C4-2B (cell line): ENCODE measurements around the gene LRMDA.

ENCODE experiments used
- H3K27ac ChIP-seq: fragments of 450-650 bp; 2 replicates; pipeline ENCODE4 v1.5.1; 2017
- ZFX ChIP-seq: fragments of 450-650 bp; IDR thresholded peaks from 2 replicates; pipeline ENCODE4 v1.6.1; 2017
- TF ChIP-seq, protein P1 (sequence below): fragments of 450-650 bp; conservative IDR thresholded peaks from 2 replicates; pipeline ENCODE4 v1.5.1; 2017; ENCODE audit warnings: mild to moderate bottlenecking

LRMDA gene

GRCh38 chr10:75801661-75802060 is 370.2 kb downstream of the LRMDA start:
- TF ChIP-seq ZFX, result no peak
- TF ChIP-seq, protein P1, sequence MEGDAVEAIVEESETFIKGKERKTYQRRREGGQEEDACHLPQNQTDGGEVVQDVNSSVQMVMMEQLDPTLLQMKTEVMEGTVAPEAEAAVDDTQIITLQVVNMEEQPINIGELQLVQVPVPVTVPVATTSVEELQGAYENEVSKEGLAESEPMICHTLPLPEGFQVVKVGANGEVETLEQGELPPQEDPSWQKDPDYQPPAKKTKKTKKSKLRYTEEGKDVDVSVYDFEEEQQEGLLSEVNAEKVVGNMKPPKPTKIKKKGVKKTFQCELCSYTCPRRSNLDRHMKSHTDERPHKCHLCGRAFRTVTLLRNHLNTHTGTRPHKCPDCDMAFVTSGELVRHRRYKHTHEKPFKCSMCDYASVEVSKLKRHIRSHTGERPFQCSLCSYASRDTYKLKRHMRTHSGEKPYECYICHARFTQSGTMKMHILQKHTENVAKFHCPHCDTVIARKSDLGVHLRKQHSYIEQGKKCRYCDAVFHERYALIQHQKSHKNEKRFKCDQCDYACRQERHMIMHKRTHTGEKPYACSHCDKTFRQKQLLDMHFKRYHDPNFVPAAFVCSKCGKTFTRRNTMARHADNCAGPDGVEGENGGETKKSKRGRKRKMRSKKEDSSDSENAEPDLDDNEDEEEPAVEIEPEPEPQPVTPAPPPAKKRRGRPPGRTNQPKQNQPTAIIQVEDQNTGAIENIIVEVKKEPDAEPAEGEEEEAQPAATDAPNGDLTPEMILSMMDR, result no peak
- H3K27ac ChIP-seq, result no peak overlapping the region

- TF ChIP-seq, protein P1, result no peak
- no peak overlapping the region for H3K27ac ChIP-seq
Observed at GRCh38 chr10:75803121-75803520, 371.7 kb downstream of the LRMDA start.

DNA sequence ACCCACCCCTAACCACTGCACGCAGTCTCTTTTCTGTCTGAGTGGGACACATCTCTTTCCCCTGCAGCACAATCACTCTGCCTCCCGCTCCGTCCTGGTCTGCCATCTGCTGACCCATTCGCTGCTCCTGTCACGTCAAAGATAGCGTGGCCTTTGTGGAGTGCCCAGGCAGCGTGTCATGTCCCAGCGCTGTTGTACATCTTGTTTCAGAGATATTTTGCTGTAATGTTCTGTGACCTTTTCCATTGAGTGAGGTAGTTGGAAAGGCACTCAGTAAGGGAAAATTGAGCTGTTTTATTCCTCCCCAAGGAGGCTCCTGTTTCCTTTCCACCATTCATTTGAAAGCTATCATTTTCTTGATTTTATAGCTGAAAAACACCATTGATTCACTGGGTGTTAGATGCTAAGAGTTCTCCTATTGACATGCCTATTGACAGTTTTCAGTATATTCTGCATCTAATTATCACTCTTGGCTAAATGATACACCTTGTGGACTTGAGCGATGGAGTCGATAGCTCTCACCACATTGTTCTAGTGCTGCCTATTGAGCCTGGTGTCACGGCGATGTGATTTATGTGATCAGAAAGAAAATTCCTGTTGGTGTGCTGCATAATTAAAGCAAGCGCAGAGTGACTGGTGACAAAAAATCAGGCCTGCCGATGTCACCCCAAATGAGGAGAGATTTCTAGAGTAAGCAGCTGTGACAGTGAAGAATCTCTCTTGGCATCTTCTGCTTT is 372.6 kb downstream of the LRMDA start:
- no peak overlapping the region for H3K27ac ChIP-seq
- no peak for TF ChIP-seq ZFX
- TF ChIP-seq, protein P1, result no peak

- no peak for TF ChIP-seq ZFX
- TF ChIP-seq, protein P1, result no peak
- H3K27ac ChIP-seq, result no peak overlapping the region
Observed at GRCh38 chr10:75806186-75806585, 374.8 kb downstream of the LRMDA start.

DNA sequence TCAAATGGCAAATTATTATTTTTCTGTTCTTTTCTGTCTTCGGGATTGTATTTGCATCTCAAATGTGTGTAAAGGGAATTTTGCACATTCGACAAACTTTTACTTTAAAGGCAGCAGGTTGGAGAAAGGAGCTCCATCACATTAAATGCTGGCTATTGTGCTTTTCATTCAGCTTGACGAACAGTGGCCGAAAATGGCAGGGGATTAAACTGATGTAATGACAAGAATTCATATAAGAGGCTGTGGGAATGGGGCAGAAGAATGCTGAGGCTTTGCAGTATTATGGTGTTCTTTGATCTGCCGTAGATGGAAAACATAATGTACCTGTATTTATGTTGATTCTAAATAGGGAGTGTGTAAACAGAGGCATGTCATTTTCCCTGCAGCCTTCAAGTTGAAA is 376.0 kb downstream of the LRMDA start:
- TF ChIP-seq, protein P1, result no peak
- TF ChIP-seq ZFX, result no peak

GRCh38 chr10:75809003-75809402 is 377.6 kb downstream of the LRMDA start:
- TF ChIP-seq, protein P1, result no peak
- no peak for TF ChIP-seq ZFX

More for the DNA sequence above, 376.0 kb downstream of the LRMDA start:
- H3K27ac ChIP-seq, result no peak overlapping the region

GRCh38 chr10:75814014-75814413 is 382.6 kb downstream of the LRMDA start:
- H3K27ac ChIP-seq, result no peak overlapping the region
- TF ChIP-seq, protein P1, result no peak
- no peak for TF ChIP-seq ZFX

More at GRCh38 chr10:75809003-75809402, 377.6 kb downstream of the LRMDA start:
- H3K27ac ChIP-seq, result no peak overlapping the region
